Sciatic nerve (tissue), 2 donors: Measurements from ENCODE around the gene CCDC33. TPM values are rescaled to one million over a fixed set of nuclear protein-coding genes. Genes with fewer than 3 reads are reported as not detected.

Source experiments
- ATAC-seq: fragments of 200-7000 bp; cut with Tn5 transposase; one replicate; pipeline ENCODE4 v1.9.1; 2020; ENCODE audit warnings: mild to moderate bottlenecking, moderate library complexity
- DNase-seq: peaks from one replicate; pipeline ENCODE4 v3.0.0-alpha.2; 2020; ENCODE audit warnings: low spot score
- intact Hi-C: fragments of 100-400 bp; cut with DNase I; formaldehyde crosslinking; loops from one replicate; pipeline ENCODE4 v1.14.2; 2022
- total RNA-seq: library from RNA; stranded (reverse); fragmentation: NEBNext Ultra II Directional; extraction: Animal tissue kit (Norgen Biotek cat#: 25700); gene quantifications from one replicate; pipeline ENCODE4 v1.2.1, GENCODE V29; 2021
- donor health status: DM: no; HTN: no; CAD: no.
- donor health status: DM: no; HTN: no; CAD: no.

Gene CCDC33
- total RNA-seq, 1 donor from 2014 or later = not detected

DNA sequence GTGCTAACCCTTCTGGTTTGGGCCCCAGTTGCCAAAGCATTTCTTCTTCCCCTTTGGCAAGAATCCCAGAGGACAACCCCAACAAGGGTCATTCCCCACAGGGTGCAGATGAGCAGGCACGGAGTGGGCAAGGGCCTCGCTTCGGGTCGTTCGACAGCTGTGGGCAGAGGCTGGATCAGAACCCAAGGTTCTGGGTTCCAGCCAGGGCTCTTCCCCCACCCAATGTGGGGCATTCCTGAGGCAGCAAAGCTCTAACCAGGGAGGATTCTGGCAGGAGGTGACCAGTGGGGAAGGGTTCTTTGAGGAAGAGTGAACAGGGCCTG lies 83.0 kb downstream of the CCDC33 start:
- ATAC-seq (no peak), DNase-seq (no peak)
- intact Hi-C loops = no loop called here

DNA sequence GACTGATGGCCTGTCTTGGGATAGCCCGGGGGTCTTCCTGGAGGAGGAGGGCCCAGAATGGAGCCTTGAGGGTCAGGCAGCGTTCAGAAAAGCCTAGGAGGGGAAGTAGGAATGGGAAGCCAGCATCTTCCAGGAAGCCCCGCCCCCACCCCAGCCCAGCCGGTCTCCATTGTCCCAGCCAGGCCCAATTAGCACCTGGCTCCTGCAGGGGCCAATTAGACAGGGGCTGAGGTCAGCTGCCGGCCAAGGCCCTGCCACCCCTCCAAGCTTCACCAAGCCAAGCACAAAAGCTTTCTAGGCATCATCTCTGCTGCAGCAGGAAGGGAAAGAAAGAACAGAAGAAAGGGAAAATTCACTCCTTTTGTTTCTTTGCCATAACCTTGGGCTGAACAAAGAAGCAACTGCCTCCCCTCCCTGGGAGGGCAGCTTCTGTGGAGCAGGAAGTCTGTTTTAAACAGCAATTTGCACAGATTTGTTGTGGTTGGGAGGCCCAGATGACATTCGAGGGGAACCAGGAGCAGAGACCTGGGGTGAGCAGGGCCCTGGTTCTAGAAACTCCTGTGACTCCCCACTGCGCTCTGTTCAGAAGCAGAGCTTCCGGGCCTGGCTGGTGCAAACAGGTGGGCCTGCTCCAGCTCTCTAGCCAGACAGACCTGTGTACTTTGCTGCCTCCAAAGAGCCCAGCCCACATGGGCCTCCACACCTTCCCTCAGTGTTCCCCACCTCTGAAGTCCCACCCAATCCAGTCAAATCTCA lies 83.6 kb downstream of the CCDC33 start:
- ATAC-seq (no peak), DNase-seq (no peak)
- intact Hi-C loops = no loop called here

DNA sequence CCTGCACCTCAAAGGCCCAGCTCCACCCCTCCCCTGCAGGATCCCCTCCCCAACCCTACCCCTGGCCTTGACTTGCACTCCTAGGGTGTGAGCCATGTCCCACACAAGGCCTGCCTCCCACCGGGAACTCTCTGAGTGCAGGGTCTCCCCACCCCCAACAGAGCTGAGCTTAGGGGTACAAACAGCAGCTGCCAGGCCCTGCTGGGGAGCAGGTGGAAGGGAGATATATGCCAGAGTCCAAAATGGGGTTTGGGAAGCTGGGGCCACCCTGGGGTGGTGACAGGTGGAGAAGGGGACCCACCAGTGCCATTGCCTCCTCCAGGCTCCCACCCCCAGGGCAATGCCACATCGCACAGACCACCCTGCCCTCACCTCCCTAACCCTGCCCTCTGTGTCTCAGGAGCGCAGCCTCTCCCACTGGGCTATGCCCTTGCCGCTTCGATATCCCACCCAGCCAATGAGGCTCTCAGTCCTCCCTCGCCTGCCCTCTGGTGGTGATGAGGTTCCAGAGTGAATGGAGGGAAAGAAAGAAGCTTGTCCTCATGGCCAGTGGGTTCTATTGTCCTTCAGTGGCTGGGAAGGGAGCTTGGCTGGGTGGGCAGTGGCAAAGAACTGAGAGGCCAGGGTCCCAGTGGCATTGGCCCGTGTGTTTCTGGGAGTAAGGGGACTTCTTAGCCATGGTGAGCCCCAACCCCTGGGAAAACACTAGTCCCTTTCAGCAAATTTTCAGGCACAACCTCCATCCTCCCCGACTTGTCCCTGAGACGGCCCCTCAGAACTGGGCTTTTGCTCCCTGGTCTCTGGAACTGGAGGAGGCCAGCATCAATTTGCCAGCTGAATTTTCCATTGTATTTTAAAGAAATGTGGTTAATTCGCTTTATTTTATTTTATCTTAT lies 84.5 kb downstream of the CCDC33 start:
- intact Hi-C loops = no loop called here

DNA sequence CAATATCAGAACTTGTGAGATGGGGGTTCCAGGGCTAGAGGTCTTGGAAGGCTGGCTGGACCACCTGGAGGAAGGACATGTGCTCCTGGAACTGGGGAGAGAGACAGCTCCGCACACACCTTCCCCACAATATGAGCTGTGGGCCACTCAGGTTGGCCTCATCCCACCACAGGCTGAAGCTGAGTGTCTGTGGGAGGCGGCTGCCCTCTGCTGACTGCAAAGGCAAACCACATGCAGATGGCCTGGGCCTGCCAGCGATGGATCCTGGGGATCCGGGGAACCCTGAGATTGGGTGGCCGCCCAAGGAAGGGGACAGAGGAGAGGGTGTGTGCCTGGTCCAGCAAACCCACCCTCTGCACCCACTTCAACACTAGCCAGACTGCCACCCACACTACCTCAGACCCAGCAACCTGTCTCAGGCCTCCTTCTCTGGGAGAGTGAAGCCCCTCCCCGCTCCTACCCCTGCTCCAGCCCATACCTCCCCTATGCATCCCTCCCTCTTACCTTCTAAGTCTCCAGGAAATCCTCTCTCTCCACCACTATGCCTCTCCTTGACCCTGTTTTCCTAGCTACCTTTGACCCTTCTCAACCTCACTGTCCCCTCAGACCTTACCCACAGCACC lies 86.5 kb downstream of the CCDC33 start:
- intact Hi-C loops = no loop called here
- peak; percentile 71 for ATAC-seq
- peak; percentile 81 for DNase-seq

More for the DNA sequence above, 84.5 kb downstream of the CCDC33 start:
- ATAC-seq = peak; percentile 23
- DNase-seq = peak; percentile 86

DNA sequence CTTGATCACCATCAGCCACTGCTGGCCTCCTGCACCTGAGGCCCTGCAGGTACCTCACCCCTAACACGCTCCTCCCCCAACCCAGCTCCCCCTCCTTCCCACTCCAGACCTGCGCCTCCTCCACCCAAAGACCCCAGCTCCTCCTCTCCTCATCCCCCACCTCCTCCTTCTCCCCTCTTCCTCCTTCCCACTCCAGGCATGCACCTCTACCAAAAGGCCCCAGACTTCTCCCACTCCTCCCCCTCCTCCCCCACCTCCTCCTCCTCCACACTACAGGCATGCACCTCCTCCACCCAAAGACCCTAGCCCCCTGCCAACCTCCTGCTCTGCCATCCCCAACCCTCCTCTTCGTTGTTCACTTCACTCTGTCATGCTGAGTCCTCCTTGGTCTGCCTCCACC lies 88.6 kb downstream of the CCDC33 start:
- intact Hi-C loops = no loop called here
- DNase-seq (no peak), ATAC-seq (no peak)

DNA sequence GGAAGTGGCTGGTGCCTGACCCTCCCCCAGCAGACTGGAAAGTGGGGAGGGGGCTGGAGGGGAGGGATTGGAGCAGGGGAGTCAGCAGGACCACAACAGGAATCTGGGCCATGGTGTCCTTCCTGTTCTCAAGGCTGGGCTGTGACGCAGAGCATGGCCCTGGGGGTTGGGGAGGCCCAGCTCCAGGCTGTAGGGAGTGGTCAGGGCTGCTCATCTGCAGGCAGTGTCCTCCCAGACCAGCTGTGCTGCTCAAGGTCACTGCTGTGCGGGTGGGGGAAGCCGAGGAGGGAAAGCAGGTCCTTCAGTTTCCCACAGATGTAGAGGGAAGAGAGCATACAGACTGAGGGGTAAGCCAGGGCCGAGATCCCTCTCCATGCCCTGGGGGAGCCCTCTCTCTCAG lies 90.6 kb downstream of the CCDC33 start:
- DNase-seq (no peak), ATAC-seq (peak; percentile 61)
- intact Hi-C loops = no loop called here

DNA sequence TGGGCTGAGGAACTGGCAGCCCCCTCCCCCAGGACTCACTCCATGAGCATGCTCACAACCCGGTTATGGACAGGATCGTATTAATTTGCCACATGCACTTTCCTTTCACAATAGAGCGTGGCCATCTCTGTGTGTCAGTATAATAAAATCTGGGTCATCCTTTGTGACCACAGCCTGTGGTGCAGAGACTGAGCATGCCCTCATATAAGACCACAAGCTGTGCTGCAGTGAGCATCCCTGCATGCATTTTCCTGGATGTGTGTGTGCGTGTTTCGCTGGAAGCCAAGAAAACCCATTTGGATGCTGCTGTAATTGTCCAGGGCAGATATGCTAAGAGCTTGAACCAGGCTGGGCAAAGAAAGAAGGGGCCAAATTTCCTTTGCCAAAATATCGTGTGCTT lies 91.6 kb downstream of the CCDC33 start:
- intact Hi-C loops = no loop called here
- DNase-seq (no peak), ATAC-seq (no peak)

DNA sequence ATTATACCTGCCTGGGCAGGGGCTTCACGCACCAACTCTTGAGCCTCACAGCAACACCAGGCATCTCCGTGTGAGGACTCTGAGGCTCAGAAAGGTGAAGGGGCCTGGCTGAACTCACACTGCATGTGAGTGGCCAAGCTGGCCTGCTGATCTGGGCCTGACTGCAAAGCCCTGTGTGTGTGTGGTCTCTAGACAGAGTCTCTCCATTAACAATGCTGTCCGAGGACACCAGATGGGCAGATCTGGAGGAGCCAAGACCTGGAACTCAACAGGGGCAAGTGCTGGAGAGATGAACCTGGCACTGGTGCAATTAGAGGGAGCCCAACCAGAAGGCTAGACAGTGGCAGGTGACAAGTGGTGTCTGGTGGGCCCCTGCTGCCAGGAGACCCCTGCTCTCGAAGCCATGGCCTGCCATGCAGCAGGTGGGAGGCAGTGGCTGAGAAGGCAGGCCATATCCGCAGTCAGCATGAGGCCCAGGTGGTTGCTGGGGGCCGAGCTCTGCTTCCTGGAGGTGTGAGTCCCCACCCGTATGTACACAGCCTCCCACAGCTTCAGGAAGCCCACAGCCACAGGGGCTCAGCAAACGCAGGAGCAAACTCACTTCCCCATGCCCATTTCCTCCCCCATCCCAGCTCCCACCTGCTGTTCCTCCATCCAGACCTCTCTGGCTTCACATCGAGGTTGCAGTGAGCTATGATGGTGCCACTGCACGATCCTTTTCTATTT lies 92.4 kb downstream of the CCDC33 start:
- DNase-seq (no peak), ATAC-seq (no peak)
- intact Hi-C loops = no loop called here

DNA sequence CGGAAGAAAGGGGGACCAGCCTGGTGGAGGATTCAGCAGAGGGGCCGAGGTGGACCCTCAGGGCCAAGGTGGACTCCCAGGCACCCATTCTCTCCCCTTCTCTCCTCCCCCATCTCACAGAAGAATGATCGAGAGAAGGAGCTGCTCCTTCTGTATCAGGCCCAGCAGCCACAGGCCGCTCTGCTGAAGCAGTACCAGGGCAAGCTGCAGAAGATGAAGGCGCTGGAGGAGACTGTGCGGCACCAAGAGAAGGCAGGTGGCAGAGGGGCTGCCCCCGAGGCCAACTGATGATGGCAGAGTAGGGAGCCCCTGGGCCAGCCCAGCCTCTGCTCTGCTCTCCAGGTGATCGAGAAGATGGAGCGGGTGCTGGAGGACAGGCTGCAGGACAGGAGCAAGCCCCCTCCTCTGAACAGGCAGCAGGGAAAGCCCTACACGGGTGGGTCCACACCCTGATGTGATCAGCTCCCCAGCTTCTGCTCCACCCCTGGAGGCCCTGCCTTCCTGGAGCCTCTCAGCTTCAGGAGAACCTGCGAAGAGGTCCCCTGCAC lies 94.8 kb downstream of the CCDC33 start:
- DNase-seq (no peak), ATAC-seq (no peak)
- intact Hi-C loops = no loop called here

DNA sequence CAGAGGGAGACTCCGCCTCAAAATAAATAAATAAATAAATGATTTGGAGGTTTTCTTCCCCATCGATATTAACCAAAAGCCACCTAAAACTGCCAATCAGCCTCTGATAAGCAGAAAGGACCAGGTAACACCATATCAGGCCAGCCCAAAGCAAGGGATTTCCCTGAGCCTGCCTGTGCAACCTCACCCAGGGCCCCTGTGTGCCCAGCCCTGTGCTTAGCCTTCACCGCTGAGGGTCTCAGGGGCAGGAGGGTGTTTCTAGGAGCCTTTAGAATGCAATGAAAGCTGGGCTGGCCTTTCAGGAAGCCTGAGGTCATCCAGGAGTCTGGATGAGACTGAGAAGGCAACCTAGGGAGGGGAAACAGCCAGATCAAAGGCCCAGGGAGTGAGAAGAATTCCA lies 95.9 kb downstream of the CCDC33 start:
- DNase-seq (no peak), ATAC-seq (no peak)
- intact Hi-C loops = no loop called here

DNA sequence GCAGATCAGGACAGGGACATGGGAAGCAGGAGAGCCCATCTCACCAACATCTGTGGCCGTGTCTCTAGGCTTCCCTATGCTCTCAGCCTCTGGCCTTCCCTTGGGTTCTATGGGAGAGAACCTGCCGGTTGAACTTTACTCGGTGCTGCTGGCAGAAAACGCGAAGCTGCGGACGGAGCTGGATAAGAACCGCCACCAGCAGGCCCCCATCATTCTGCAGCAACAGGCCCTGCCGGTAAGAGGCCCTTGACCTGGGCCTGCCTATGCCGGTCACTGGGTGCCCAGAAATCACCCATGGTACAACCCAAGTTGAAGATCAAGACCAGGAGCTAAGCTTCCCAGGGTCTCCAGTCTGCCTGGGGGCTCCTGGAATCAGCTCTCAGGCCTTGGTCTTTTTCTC lies 96.5 kb downstream of the CCDC33 start:
- no peak for DNase-seq
- intact Hi-C loops = no loop called here
- no peak for ATAC-seq

DNA sequence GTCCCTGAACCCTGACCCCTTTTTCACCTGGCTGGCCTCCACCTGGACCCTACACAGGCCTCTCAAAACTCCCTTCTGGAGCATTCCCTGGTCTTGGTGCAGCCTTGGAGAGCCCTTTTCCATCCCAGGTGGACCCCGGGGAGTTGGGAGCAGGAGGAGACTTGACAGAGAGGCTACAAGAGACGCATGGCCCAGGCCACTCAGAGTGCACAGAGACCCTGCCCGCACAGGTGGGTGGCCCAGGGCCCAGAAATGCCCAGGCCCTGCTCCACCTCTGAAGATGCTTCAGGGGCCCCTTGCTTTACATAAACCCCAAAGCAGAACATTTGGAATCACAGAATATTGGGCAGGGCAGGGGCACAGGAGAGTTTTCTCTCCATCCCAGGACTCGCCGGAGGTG lies 97.0 kb downstream of the CCDC33 start:
- intact Hi-C loops = no loop called here
- DNase-seq (no peak), ATAC-seq (no peak)

DNA sequence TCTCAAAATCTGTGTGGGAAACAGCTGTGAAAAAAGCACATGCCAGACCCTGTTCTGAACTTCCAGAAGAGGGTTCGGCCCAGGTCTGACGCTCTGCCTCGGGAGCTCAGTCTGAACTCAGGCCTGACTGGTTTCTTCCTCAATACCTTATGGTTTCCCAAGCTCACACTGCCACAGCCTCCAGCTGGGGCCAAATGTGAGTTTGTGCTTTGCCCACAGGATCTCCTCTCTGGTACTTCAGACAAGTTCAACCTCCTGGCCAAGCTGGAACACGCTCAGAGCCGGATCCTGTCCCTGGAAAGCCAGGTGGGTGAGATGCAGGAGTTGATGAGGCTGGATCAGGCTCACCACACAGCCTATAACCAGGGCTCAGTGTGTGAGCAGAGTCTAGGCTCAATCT lies 97.5 kb downstream of the CCDC33 start:
- intact Hi-C loops = no loop called here
- DNase-seq (no peak), ATAC-seq (no peak)

DNA sequence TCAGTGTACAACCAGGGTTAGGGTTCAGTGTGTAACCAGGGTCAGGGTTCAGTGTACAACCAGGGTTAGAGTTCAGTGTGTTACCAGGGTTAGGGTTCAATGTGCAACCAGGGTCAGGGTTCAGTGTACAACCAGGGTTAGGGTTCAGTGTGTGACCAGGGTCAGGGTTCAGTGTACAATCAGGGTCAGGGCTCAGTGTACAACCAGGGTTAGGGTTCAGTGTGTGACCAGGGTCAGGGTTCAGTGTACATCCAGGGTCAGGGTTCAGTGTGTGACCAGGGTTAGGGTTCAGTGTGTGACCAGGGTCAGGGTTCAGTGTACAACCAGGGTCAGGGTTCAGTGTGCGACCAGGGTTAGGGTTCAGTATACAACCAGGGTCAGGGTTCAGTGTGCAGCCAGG lies 98.0 kb downstream of the CCDC33 start:
- intact Hi-C loops = no loop called here
- DNase-seq (no peak), ATAC-seq (no peak)

DNA sequence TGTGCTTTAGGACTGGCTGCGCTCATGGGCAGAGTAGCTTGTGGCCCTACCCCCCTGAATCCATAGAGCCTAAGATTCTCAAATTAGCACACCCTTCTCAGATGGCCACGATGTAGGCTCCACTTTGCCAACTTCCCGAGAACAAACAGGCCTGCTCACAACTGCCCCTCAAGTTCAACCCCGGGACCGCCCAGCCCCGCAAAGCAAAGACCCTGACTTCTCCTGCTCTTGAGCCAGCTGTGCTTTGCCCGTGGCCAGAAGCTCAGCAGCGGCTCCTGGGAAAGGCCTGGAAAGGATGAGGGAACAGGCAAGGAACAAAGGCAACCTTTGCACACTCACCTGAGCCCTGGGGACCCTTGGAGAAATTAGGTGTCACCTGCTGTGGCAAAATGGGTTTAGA lies 99.3 kb downstream of the CCDC33 start:
- intact Hi-C loops = no loop called here
- ATAC-seq (no peak), DNase-seq (no peak)

DNA sequence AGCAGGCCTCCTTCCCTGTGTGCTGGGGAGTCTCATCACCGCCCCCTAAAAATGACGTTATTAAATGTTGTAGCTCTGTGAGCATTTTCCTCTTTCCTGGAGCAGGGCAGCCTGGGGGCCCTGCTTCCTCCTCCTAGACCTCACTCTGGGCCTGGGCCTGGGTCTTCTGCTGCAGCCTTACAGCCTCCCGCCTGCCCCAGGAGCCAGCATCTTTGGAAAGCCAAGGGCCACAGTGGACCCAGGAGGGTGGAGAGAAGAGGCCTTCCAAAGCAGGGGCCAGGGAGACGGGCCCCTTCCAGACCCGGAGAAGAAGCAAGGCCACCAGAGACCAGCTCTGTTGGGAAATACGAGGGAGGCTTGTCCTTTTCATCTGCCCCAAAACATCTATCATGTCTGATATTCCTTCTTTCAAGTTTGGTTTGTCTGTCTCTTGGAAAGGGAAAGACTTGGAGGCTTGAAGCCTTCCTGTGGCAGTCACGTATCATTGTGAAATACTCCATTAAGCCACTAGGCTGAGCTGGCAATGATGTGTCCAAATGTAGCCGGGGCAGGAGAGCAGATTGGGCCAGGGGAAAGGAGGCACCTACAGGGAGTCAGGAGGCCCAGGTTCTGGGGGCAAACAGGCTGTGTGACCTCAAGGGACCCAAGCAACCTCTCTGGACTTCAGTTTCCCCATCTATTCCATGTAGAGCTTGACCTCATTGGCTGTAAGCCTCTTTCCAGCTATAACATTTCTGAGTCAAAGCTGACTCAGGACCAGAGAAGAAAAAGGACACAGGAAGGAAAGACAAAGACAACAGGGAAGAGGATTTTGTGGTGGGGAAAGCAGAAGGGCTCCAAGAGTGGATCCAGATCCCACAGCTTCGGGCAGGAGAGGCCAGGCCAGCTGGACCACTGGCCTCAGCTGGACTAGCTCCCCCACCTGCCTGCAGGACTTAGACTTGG lies 100.2 kb downstream of the CCDC33 start:
- ATAC-seq (no peak), DNase-seq (no peak)
- intact Hi-C loops = no loop called here

DNA sequence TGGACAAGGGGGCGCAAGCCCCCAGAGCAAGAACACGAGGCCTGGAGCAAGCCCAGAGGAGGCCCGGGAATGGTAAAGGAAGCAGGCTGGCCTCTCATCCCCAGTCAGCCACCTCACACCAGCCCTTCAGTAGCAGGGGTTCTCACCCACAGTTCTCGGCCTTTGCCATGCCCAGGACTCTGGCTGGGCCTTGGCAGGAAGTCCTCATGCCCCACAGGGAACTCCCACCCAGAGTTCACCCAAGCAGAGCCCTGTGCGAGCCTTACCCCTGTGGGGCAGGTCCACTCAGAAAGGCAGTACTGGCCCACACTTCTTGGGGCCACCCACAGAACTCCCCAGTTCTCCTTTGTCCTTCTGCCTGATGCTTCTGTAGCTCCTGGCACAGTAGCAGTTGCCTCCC lies 101.0 kb downstream of the CCDC33 start:
- ATAC-seq = no peak
- DNase-seq = no peak
- intact Hi-C loops = no loop called here

DNA sequence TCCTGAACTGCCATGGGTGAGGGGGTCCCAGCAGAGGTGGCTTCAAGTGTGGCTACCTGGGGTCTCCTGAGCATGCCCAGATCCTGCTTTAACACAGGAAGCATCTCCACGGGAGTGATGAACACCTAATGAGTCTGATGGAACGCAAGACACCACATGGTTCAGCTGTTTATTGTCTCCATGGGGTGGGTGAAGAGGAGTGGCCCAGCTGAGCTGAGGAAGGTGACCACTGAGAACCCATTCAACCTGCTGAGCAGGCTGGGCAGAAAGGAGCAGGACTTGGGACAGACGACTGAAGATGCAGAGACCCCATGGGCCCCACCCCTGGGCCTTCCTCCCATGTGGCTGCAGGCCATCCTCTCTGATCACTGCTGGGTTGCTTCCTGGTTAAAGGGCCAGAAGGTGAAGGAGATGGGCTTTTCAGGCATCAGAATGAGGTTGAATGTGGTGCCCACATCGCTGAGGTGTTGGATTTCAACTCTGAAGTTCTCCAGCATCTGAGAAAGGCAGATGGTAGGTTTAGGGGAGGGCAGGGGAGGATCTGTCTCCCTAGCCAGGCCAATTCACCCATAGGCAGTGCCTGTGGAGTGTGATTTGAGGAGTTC lies 101.6 kb downstream of the CCDC33 start:
- intact Hi-C loops = no loop called here
- ATAC-seq (no peak), DNase-seq (peak; percentile 14)
